ENCODE results near the gene FSD1. TPM values are rescaled to one million over a fixed set of nuclear protein-coding genes. Genes with fewer than 3 reads are reported as not detected.

FSD1 gene
- total RNA-seq, 4 donors from 2014 or later: 0.18 to 0.61 TPM; not detected in 2

GRCh38 chr19:4294389-4294788, 10.0 kb upstream of the FSD1 start:
- no peaks in the 10 kb centered on the region for H3K4me1 ChIP-seq
- no peak overlapping the region for H3K4me3 ChIP-seq
- peaks cover 0 to 47% (median 0%) of the 10 kb centered on the region in 4 donors for H3K27me3 ChIP-seq
- DNase-seq: no peak
- no peaks in the 10 kb centered on the region for H3K36me3 ChIP-seq
- intact Hi-C loops (cut with DNase I): no loop called here
- no peak overlapping the region for H3K27ac ChIP-seq
- WGBS, 2 donors: 38 to 42% methylated on average over 5 of the region's 10 CpGs
- H3K9me3 ChIP-seq: no peaks in the 10 kb centered on the region
- no peak for TF ChIP-seq CTCF (IDR thresholded peaks at IDR 0.05)
- no peak for TF ChIP-seq POLR2A (IDR thresholded peaks at IDR 0.05)

GRCh38 chr19:4295972-4296771, 8.2 kb upstream of the FSD1 start:
- TF ChIP-seq POLR2A (IDR thresholded peaks at IDR 0.05) (no peak), CTCF (IDR thresholded peaks at IDR 0.05) (no peak)
- intact Hi-C loops (cut with DNase I): no loop called here

GRCh38 chr19:4297901-4298809, 6.2 kb upstream of the FSD1 start:
- Histone ChIP-seq H3K9me3 (no peaks in the 10 kb centered on the region), H3K4me1 (no peaks in the 10 kb centered on the region), H3K4me3 (no peak overlapping the region), H3K27ac (no peak overlapping the region), H3K27me3 (peaks cover 0 to 29% (median 0%) of the 10 kb centered on the region in 4 donors), H3K36me3 (no peaks in the 10 kb centered on the region)
- no peak for DNase-seq
- 68 to 75% methylated on average over 15 to 17 of the region's 27 CpGs for WGBS, 2 donors
- TF ChIP-seq POLR2A (IDR thresholded peaks at IDR 0.05) (no peak), CTCF (IDR thresholded peaks at IDR 0.05) (no peak)
- intact Hi-C loops (cut with DNase I): no loop called here

More at GRCh38 chr19:4295972-4296771, 8.2 kb upstream of the FSD1 start:
- Histone ChIP-seq H3K9me3 (no peaks in the 10 kb centered on the region), H3K4me3 (no peak overlapping the region), H3K36me3 (no peaks in the 10 kb centered on the region), H3K27ac (no peak overlapping the region), H3K27me3 (peaks cover 0 to 35% (median 0%) of the 10 kb centered on the region in 4 donors), H3K4me1 (no peaks in the 10 kb centered on the region)
- DNase-seq: no peak
- WGBS, 2 donors: 15 to 53% methylated on average over 4 to 9 of the region's 14 CpGs

GRCh38 chr19:4298810-4299550, 5.4 kb upstream of the FSD1 start:
- Histone ChIP-seq H3K9me3 (no peaks in the 10 kb centered on the region), H3K27ac (no peak overlapping the region), H3K36me3 (no peaks in the 10 kb centered on the region), H3K4me1 (no peaks in the 10 kb centered on the region), H3K27me3 (peaks cover 0 to 36% (median 0%) of the 10 kb centered on the region in 4 donors), H3K4me3 (no peak overlapping the region)
- intact Hi-C loops (cut with DNase I): no loop called here
- TF ChIP-seq CTCF (IDR thresholded peaks at IDR 0.05) (no peak), POLR2A (IDR thresholded peaks at IDR 0.05) (no peak)
- DNase-seq: no peak
- WGBS, 2 donors: 65 to 87% methylated on average over 6 to 8 of the region's 8 CpGs
